Upper lobe of left lung (tissue), 6 donors: Measurements from ENCODE around the gene TMED7. TPM values are rescaled to one million over a fixed set of nuclear protein-coding genes. Genes with fewer than 3 reads are reported as not detected.
A peak's percentile ranks its signal among the peaks of the same experiment; 100 is the strongest.

Experiments
- ATAC-seq, 2 donors: fragments of 200-7000 bp; cut with Tn5 transposase; one replicate each; pipeline ENCODE4 v1.9.1; 2022; ENCODE audit warnings: mild to moderate bottlenecking in 2 of 2, moderate library complexity in 2 of 2; ENCODE audit not compliant: low FRiP score in 2 of 2
- DNase-seq, 2 donors: peaks; one replicate each; pipeline ENCODE4 v3.0.0-alpha.2; 2019 to 2020
- H3K27ac ChIP-seq, 4 donors: fragments of 200-600 bp; sonication (generic); one replicate each; pipeline ENCODE4 v1.5.1; 2016 to 2019
- H3K27me3 ChIP-seq, 4 donors: fragments of 200-600 bp; sonication (generic); one replicate each; pipeline ENCODE4 v1.5.1; 2017 to 2019
- H3K36me3 ChIP-seq, 4 donors: fragments of 200-600 bp; sonication (generic); one replicate each; pipeline ENCODE4 v1.5.1; 2016 to 2019
- H3K4me1 ChIP-seq, 4 donors: fragments of 200-600 bp; sonication (generic); one replicate each; pipeline ENCODE4 v1.5.1; 2018 to 2019
- H3K4me3 ChIP-seq, 4 donors: fragments of 200-600 bp; sonication (generic); one replicate each; pipeline ENCODE4 v1.5.1; 2017 to 2019; ENCODE audit warnings: mild to moderate bottlenecking in 2 of 4, moderate library complexity in 1 of 4
- H3K9me3 ChIP-seq, 4 donors: fragments of 200-600 bp; sonication (generic); one replicate each; pipeline ENCODE4 v1.5.1; 2018 to 2019
- CTCF ChIP-seq, 6 experiments: fragments of 450-650 bp in 4 of 6; fragments of 200-600 bp in 2 of 6; sonication (generic) in 2 of 6; IDR thresholded peaks; one replicate each; pipeline ENCODE4 v1.5.1; 2016 to 2019; ENCODE audit warnings: antibody characterized with exemption in 6 of 6
- EP300 ChIP-seq, 4 donors: sonication (generic); formaldehyde crosslinking; IDR thresholded peaks; one replicate each; pipeline ENCODE4 v1.5.1; 2017; ENCODE audit warnings: antibody characterized with exemption in 4 of 4, control low read depth in 2 of 4
- POLR2A ChIP-seq, 4 donors: fragments of 450-650 bp; IDR thresholded peaks; one replicate each; pipeline ENCODE4 v1.5.1; 2016 to 2017; ENCODE audit warnings: antibody characterized with exemption in 4 of 4, mild to moderate bottlenecking in 2 of 4
- POLR2AphosphoS5 ChIP-seq, 2 donors: sonication (generic); formaldehyde crosslinking; IDR thresholded peaks; one replicate each; pipeline ENCODE4 v1.5.1; 2017; ENCODE audit warnings: antibody characterized with exemption in 2 of 2
- WGBS, 2 donors: methylation state at CpG; one replicate each; pipeline ENCODE4 v1.1.5; 2017 to 2018; 5-methylcytosine and 5-hydroxymethylcytosine counted together
- total RNA-seq, 6 donors: library from RNA; depleted of rRNA in 4 of 6; stranded (reverse); fragments of >200 nt in 4 of 6; gene quantifications; one replicate each; pipeline versions ENCODE4 v1.1.0 to v1.2.1, GENCODE V29; 2016 to 2021
- donor health status: DM: no; HTN: no; CAD: no; lungs with moderate emphysema.
- donor health status: DM: no; HTN: yes; CAD: no; lungs with severe emphysema.

Gene TMED7
- total RNA-seq, 6 donors from 2014 or later = 16.8 to 116 (median 99.6) TPM

DNA sequence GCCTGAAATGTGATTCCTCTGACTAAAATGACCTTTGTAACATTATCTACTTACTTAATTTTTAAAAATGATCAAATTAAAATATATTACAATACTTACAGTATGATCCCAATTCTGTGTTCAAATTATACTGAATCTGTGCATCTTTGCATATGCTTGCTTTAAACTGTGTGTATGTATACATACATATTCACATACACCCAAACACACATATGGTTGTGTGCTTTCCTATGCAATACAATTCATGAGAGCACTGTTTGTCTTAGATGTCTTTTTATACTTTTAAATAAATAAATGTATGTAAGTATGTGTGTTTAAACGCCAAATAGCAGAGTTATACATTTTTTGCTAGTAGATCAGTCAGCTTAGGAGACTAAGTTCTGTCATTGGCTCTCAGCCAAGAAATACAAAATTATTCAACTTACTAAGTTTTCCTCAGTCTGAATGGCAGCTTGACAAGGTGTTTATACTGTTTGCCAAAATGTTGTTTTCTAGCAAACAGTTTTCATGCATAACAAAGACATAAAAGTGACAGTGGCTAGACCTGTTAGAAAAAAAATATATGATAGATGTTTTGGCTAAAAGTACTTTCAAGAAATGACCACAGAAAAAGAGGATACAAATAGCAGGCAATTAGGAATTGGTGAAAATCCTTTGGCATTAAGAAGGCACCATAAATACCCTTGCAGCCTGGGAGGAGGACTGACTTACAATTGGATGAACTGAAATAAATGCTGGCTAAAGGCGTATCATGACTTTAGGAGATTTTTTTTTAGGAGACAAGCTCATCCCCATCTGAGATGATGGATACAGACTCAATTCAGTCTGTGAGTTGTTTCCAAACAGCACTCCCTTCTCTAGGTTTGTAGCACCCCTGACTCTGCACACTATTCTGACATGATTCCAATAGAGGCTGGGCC lies 31.4 kb downstream of the TMED7 start:
- no peaks in the 10 kb centered on the region for H3K9me3 ChIP-seq
- H3K4me3 ChIP-seq = no peak overlapping the region
- TF ChIP-seq POLR2A (IDR thresholded peaks at IDR 0.05) = no peak
- TF ChIP-seq EP300 (IDR thresholded peaks at IDR 0.05) = no peak
- TF ChIP-seq CTCF (IDR thresholded peaks at IDR 0.05) = no peak
- no peak for TF ChIP-seq POLR2AphosphoS5 (IDR thresholded peaks at IDR 0.05)
- H3K36me3 ChIP-seq = no peaks in the 10 kb centered on the region
- ATAC-seq (no peak), DNase-seq (no peak)
- peaks cover under 1 to 4% (median 1%) of the 10 kb centered on the region in 4 donors for H3K4me1 ChIP-seq
- 74 to 75% methylated on average over 2 of the region's 2 CpGs for WGBS, 2 donors
- H3K27me3 ChIP-seq = no peaks in the 10 kb centered on the region
- H3K27ac ChIP-seq = no peak overlapping the region

GRCh38 chr5:115589043-115589442 lies 36.8 kb downstream of the TMED7 start:
- Histone ChIP-seq H3K9me3 (no peaks in the 10 kb centered on the region), H3K4me1 (no peaks in the 10 kb centered on the region), H3K27me3 (no peaks in the 10 kb centered on the region), H3K27ac (no peak overlapping the region), H3K36me3 (no peaks in the 10 kb centered on the region), H3K4me3 (no peak overlapping the region)
- DNase-seq (no peak), ATAC-seq (no peak)
- 67 to 76% methylated on average over 3 of the region's 3 CpGs for WGBS, 2 donors
- TF ChIP-seq EP300 (IDR thresholded peaks at IDR 0.05) (no peak), POLR2AphosphoS5 (IDR thresholded peaks at IDR 0.05) (no peak), POLR2A (IDR thresholded peaks at IDR 0.05) (no peak), CTCF (IDR thresholded peaks at IDR 0.05) (no peak)

DNA sequence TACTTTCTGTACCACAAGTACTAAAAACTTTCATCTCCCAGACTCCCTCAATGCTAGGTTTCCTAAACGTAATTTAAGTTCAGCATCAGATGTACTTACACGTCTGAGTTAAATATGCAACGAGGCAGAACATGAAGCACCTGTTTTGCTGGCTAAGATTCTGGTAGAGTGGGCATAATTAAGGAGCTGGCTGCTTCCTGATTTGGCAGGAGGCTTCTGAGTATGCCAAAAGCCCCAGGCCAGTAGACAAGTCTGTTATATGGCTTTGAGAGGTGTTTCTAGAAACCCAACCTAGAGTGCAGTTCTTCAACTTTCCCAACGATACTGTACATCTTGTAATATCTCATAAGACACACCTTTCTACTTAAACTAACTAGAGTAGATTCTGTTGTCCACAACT lies 37.2 kb downstream of the TMED7 start:
- 61 to 70% methylated on average over 4 of the region's 4 CpGs for WGBS, 2 donors
- no peak for ATAC-seq
- H3K36me3 ChIP-seq = no peaks in the 10 kb centered on the region

GRCh38 chr5:115586525-115587146 lies 39.2 kb downstream of the TMED7 start:
- no peaks in the 10 kb centered on the region for H3K4me1 ChIP-seq
- DNase-seq (no peak), ATAC-seq (peak in 1 of 2 donors; percentile 62)
- no peaks in the 10 kb centered on the region for H3K36me3 ChIP-seq
- H3K4me3 ChIP-seq = no peak overlapping the region
- H3K9me3 ChIP-seq = no peaks in the 10 kb centered on the region
- TF ChIP-seq EP300 (IDR thresholded peaks at IDR 0.05) = no peak
- peak in 5 of 6 experiments; percentile 21 to 59 (median 50) for TF ChIP-seq CTCF (IDR thresholded peaks at IDR 0.05)
- H3K27ac ChIP-seq = no peak overlapping the region
- WGBS, 2 donors = 47 to 49% methylated on average over 6 of the region's 6 CpGs
- no peaks in the 10 kb centered on the region for H3K27me3 ChIP-seq

More for the DNA sequence above, 37.2 kb downstream of the TMED7 start:
- Histone ChIP-seq H3K4me1 (no peaks in the 10 kb centered on the region), H3K27me3 (no peaks in the 10 kb centered on the region), H3K27ac (no peak overlapping the region), H3K4me3 (no peak overlapping the region), H3K9me3 (no peaks in the 10 kb centered on the region)
- no peak for TF ChIP-seq POLR2A (IDR thresholded peaks at IDR 0.05)
- no peak for TF ChIP-seq POLR2AphosphoS5 (IDR thresholded peaks at IDR 0.05)
- TF ChIP-seq EP300 (IDR thresholded peaks at IDR 0.05) = no peak
- no peak for TF ChIP-seq CTCF (IDR thresholded peaks at IDR 0.05)
- DNase-seq = no peak
